ENCODE data around the gene MYDGF.
"Not testable (repeated sequence)": the region's sequence is repeated elsewhere in the genome, so short reads cannot be mapped to it uniquely, and the experiment has no call there.

Gene MYDGF

DNA sequence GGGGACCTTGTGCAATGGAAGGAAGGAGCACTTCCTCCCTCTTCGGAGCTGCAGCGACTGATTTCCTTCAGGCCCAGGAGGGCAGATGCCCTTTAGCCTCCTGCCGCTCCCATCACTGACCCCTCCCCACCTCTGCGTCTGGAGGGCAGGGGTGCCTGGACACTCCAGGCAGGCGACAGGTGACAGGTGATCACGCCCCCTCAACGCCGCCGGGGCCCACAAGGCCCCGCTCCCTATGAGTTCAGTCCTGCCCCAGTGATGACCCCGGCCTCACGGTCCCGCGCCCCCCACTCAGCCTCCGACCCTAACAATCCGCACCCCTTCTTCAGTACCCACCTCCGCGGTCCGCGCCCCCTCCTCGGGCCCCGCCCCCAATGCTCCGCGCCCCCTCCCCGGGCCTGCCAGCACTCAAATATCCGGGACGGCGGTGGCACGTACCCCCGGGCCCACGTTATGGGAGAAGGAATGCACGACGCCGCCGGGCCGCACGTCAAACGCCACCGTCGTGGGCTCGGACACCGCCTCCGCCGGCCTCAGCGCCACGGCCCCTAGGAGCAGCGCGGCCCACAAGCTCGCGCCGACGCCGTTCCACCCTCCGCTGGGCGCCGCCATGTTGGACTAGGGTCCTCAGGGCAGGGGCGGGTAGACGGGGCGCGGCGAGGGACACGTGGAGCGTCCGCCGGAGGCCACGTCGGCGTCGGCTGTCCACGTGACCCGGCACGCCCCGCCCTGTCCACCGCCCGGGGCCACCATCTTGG lies at the start of gene MYDGF:
Gene MYDGF (minus strand): TSS at position 620 of the 758 bp plus-strand sequence. CDS start 8 bp downstream, at position 612.
- peak; percentile 85 for DNase-seq

DNA sequence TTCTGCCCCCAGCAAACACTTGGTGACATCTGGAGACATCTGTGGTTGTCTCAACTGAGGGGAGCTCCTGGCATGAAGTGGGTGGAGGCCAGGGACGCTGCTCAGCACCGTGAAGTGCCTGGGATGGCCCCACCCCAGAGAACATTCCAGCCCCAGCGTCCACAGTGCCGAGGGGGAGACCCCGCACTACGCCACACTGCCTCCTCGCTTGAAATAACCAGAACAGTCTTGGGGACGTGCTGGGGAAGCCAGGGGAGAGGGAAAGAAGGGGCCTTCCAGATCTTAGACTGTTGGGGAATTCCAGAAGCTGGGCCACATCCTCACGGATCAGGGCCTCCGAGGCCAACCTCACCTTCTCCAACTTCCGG lies 49.3 kb upstream of the MYDGF start:
- no peak for DNase-seq

DNA sequence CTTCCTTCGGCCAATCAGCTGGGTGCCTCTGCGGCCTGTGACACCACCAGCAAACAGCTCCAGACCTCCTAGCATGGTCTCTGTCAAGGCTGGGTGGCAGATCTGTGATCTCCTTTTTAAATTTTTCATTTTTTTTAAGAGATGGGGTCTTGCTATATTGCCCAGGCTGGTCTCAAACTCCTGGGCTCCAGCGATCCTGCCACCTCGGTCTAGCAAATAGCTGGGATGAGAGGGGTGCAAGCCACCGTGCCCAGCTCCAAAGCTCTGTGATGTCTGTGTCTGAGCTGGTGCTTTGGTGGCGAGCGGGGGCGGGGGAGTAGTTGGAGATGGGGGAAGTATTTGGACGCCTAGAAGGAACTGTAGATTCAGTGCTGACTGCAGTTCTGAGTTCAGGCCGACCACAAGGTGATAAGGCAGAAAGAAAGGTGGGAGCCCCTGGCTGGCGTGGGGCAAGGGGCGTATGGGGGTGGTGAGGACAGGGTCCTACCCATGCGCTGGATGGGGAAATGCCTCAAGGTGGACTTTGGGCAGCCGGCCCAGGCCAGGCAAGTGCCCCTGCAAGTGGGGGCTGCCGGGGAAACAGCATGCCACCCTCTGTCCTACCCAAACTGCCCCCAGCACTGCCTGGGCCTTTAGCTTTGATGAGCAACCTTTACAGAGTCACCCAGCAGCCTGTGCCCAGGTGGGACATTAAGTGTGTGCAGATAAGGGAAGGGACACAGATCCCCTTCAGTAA lies 48.0 kb upstream of the MYDGF start:
- no peak for DNase-seq

DNA sequence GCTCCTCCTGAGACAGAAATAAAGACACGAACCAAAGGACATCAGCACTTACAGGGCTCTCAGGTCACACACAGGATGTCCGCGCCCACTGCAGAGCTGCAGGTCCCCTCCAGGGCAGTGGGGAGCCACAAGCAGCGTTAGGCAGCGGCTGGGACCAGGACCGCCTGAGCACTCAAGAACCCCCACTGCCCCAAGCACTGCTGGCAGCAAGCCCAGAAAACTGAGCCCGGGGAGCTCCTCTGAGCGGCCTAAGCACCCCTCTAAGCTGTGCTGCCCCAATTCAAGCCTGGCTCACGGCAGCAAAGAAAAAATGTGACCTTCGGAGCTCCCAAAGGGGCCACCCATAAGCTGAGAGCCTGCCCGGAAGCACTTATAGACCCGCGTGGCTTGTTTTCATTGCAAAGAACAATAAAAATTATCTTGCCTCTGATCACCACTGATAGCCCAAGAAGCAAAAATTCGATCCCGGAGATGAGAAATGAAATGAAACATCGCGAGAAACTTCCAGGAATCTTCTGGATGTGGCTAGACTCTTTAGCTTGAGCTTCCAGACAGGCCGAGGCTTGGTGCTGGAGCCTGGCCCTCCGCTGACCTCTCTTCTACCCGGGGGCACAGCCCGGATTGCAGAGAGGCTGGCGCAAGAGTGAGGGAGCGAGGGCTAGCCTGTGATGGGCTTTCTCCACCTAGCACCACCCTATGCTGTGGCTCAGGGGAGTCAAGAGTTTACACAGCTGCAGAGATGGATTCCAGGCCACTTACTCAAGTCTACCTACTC lies 47.2 kb upstream of the MYDGF start:
- DNase-seq: peak; percentile 75

DNA sequence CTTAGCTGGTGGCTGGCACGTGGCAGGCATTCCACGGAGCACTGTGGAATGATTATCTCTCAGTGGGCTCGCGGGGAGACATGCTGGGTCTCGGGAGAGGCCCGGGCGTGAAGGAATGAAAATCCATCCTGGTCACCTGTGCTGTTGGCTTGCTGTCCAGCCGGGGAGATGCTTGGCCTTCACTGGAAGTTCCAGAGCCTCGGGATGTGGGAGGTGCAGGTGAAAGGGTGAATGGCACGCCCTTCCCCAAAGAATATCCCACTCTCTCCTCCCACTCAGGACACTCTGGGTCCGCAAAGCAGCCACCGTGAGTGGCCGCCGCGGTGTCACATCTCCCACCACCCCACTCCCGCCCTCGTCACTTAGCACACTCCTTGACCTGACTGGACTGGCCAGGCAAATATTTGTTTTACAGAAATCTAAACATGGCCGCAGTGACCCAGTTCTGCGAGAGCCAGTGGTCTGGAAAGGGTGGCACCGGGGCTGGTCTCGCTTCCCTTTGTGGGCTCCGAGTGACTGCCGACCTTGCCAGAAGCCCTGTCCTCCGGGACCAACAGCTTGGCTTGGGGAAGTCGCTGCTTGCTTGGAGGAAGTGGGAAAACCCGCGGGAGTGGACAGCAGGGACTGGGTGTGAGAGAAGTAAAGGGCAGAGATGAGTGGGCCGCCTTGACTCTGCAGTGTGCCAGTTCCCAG lies 45.5 kb upstream of the MYDGF start:
- DNase-seq: no peak

DNA sequence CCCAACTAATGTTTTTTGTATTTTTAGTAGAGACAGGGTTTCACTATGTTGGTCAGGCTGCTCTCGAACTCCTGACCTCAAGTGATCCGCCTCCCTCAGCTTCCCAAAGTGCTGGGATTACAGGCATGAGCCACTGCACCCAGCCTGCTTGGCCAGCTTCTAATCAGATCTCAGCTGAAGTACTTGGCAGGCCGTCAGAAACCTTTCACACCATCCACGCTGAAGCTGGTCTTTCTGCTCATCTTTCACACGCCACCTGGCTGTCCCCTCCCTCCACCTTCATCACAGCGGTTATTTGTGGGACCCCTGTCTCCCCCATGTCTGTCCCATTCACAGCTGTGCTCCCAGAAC lies 45.0 kb upstream of the MYDGF start:
- not testable (repeated sequence) for DNase-seq

DNA sequence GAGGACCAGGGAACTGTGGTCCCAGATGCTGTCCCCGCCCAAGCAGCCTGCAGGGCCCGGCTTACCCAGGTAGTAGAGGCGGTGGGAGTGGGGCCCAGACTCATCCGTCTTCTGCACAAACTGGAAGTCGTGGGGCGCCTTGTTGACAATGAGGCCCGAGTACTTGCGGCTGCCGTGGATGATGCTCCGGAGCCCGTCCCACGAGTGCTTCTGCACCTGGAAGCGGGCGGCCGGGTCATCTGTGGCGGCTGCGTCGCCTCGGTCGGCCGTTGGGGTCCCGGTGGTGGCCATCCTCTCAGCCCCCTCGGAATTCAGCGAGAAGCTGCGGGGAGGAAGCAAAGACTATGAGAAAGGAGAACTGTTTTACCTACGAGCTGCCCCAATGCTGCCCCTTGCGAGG lies 43.9 kb upstream of the MYDGF start:
- DNase-seq: no peak

DNA sequence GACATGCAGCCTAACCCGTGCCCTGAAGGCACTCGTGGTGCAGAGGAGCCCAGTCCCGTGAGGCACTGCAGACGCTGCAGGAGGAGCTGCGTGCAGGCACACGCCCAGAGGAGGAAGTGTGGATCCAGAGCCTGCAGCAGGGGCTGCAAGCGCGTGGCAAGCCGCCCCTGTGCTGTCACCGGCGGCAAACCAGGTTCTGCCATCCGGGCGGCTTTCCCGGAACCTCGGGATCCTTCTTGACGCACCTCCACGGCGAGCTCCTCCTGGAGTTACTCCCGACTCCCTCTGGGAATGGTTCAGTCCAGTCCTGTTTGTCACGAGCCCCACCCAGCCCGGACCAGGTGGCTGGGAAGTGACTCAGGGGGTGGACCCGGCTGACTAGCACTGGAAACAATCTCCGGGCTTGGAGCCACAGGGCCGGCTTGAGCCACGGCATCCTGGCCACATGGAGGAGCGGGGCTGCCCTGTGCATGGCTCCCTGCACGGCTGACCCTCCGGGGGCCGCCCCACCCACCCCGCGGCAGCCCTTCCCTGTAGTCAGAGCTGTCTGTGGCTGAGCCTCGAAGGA lies 43.3 kb upstream of the MYDGF start:
- DNase-seq: no peak

DNA sequence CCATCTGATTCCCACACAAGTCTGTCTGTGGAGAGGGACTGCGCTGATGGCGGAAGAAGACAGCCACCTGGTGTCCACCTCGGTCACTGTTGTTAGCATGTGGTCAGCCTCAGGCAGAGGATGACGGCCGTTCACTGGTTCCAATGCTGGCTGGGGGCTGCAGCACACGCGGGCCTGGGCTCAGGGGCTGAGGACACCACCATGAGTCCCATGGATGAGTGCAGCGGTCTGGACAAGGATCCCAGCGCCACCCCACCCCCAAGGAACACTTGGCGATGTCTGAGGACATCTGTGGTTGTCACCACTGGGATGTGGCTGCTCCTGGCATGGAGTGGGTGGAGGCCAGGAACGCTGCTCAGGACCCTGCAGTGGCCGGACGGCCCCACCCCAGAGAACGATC lies 42.6 kb upstream of the MYDGF start:
- no peak for DNase-seq

DNA sequence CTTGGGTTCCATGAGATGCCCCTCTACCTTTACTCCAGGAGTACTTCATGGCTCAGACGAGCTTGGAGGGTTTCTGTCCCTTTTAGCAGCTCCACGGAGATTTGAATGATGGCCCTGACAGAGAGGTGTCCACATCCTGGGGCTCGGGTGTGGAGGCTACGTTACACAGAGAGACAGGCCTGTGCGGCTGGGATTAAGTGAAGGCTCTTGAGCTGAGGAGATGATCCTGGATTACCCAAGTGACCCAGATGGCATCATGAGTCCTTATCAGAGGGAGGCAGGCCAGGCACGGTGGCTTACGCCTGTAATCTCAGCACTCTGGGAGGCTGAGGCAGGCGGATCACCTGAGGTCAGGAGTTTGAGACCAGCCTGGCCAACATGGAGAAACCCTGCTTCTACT lies 41.1 kb upstream of the MYDGF start:
- no peak for DNase-seq

DNA sequence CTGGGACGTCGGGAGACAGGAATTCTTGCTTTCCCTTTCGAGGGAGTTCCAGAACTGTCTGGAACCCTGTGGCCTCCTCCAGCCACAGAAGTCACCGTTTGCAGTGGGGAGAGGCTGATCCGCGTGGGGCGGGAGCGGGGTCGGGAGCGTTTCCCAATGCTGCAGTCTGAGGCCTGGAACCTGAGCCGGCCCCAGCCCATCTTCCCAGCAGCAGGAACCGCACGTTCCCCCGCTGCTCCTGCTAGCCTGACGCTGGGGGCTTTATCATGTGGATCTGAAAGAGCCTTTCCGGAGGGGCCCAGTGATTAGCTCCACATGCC lies 40.1 kb upstream of the MYDGF start:
- no peak for DNase-seq

DNA sequence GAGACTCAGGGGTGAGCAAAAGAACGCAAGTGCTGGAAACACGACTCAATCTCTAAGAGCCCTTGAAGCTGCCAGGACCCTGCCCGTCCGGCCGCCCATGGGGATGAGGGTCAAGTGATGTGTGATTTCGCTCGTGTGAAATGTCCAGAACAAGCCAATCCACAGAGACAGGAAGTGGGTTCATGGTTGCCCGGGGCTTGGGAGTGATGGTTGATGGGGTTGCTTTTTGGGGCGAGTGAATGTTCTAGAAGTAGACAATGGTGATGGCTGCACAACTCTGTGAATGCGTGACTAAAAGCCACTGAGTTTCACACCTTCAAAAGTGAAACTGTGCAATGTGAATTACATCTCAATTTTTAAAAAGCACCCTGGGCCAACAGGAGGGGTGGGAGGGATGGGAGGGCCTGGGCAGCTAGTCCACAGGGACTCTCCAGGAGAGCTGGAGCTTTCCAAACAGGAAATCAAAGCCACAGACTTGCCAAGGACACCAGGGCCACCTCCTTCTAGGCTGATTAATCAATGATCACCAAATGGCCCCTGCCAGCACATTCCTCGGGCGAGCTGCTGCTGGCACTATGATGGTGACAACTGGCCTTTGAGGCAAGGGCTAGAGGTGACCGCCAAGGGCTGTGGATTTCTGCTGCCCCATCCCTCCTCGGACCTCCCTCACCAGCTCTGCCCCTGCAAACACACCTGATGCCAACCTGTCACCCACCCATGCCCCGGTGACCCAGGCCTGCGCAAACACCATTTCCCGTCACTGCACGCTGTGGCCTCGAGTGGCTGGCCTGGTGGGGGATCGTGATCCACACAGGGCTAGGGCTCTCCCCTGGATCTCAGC lies 39.5 kb upstream of the MYDGF start:
- DNase-seq: no peak

DNA sequence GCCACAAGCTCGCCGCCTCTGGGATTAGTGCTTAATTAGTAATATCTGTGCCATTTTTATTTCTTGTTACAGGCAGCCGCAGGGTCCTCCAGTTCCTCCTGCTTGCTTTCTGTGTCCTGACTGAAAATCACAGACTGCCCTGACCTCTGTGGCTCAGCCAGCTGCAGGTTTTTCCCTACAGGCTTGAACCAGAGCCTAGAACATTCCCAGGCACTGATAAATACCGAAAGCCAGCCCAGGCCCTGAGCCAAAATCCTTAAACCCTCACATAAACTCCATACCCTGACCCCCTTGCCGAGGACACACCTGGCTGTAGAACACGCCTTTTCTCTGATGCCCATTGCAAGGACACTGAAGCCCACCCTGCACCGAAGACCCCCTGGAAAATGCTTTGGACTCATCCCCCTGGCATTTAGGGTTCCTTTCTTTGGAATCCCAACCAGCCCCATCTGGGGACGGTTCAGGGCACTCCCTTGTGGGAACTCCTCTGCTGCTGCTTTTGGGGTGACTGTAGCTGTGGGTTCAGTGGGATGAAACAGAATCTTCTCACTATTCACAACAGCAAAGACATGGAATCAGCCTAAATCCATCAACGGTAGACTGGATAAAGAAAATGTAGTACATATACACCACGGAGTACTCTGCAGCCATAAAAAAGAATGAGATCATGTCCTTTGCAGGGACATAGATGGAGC lies 38.0 kb upstream of the MYDGF start:
- no peak for DNase-seq

DNA sequence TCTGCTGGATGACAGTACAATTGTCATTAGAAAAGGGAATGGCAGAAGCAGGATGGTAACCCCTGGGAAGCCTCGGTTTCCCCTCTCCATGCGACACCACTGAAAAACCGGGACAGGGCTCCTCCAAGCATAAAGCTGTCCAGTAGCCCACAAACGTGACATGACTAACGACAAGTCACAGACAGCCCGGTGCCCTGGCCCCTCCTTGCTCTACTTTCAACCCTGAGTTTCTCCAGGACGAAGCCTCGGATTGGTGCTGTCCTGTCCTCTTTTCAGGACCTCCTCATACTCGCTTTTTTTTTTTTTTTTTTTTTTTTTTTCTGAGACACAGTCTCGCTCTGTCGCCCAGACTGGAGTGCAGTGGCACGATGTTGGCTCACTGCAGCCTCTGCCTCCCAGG lies 37.2 kb upstream of the MYDGF start:
- no peak for DNase-seq

DNA sequence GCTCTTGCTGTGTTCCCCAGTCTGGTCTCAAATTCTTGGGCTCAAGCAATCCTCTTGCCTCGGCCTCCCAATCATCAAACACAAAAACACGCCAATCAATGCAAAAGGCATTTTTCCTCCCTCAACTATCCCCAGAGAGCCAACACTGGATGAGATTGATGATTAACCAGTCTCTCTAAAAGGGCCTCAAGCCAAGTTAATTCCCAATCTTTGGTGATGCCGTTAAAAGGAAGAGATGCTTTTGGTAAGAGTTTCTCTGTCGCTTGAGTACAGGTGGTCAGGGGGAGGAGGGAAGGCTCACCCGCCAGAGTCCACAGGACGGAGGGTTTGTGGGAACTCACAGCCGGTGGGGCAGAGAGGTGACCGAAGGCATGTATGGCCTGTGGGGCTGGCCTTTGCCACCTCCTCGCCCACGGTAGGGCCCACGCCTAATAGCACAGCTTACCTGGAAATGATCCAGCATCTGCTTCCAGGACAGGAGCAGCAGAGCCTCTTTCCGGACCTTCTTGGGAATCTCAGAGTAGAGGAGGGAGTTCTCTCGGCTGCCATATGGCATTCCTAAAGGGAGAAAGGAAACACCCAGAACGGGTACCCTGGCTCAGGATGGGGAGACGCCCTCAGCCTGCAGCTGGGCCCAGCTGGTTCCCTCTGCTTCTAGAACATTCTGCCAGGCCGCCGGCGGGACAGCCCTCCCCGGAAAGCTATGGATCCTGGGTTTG lies 35.4 kb upstream of the MYDGF start:
- DNase-seq: no peak

DNA sequence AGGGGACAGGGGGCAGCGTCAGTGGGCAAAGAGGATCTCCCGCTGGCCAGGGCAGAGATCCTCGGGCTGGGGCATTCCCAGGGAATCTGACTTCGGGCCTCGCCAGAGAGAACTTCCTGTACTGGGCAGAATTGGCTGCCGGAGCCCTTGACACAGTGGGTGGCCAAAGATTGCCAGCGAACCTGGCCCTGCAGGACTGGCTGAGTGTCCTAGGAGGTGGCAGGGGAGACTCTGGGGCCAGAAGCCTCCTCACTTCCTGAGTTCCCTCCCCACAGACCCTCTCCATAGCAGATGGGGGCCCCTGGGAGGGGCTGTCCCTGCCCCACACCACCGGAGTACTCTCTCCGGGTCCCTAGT lies 34.2 kb upstream of the MYDGF start:
- no peak for DNase-seq

DNA sequence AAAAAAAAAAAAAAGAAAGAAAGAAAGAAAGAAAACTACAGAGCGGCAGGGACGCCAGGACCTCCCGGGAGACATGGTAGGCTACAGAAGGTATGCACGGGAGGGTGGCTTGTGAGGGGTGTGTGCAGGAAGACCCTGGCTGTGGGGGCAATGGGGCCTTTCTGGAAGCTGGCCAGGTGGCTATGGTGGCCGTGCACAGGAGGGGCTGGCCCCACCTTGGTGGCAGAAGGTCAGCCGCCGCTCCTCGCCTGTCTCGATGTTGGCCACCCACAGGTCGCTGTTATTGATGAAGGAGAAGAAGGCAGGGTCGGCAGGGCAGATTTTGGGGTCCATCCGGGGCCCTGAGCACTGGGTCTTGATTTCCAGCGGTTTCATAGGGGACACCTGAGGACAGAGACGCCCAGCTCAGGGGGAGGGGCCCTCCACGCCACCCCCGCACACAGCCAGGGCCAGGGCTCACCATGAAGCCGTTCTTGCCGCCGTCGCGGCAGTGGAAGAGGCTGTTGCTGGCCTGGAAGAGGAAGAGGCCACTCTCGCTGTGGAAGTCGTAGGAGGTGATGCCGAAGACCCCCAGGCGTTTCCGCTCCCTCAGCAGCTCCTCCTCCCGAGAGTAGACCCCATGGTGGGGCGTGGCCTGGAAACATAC lies 33.7 kb upstream of the MYDGF start:
- DNase-seq: no peak

DNA sequence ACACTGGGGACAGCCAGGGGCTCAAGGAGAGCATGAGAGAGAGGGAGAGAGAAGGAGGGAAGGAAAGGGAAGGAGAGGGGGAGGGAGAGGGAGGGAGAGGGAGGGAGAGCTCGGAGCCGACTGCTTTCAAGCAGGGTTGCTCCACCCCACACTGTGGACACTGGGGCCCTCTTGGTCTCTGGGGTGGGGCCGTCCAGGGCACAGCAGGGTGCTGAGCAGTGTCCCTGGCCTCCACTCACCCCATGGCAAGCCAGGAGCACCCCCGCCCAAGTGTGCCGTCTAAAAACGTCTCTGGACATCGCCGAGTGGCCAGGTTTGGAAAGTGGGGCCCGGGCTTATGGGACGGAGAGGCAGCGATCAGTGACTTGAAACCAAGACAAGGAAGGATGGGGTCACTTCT lies 32.6 kb upstream of the MYDGF start:
- DNase-seq: no peak

DNA sequence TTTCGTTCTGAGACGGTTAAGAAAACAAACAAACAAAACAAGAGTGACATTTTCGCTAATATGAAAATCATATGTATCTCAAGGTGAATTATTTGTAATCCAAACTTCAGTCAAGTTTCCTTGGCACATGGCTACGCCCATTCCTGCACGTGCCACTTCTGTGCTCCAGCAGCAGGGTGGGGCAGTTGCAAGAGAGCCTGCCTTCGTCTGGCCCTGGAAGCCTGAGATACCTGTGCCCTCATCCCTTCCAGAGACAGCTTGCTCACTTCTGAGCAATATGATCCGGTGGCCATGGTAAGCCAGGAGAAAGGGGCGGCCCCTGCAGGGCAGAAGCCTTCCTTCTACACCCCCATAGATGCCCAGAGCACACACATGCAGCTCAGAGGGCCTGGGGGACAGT lies 31.4 kb upstream of the MYDGF start:
- no peak for DNase-seq

DNA sequence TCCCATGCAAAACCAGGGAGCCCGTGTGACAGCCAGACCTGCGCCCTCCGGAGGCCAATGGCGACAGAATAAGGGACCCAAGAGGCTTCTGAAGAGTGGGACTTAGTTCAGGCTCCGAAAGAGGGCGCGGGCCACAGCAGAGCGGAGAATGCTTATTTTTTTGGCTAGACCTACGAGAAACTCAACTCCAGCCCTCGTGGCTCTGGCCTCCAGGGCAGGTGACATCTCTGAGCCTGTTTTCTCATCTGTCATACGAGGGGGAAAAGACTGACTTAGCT lies 30.5 kb upstream of the MYDGF start:
- DNase-seq: no peak

All from NCI-H510A treated with DMSO at 0.1 percent for 48 hours (cell line).